HEK293T (cell line): ENCODE results near the gene KCTD18.

ENCODE experiments used
- BHLHE40 ChIP-seq: fragments of 450-650 bp; IDR thresholded peaks from 2 replicates; pipeline ENCODE4 v1.6.1; 2016; ENCODE audit warnings: mild to moderate bottlenecking, moderate library complexity, borderline replicate concordance
- FOXK2 ChIP-seq: fragments of 450-650 bp; IDR thresholded peaks from 2 replicates; pipeline ENCODE4 v1.6.1; 2016; ENCODE audit warnings: mild to moderate bottlenecking

- TF ChIP-seq BHLHE40: no peak
- no peak for TF ChIP-seq FOXK2
Observed at GRCh38 chr2:200486529-200486928, 23.3 kb downstream of the KCTD18 start.
